ENCODE data around the gene ERMAP. TPM values are rescaled to one million over a fixed set of nuclear protein-coding genes. Genes with fewer than 3 reads are reported as not detected.
"Not testable (repeated sequence)": the region's sequence is repeated elsewhere in the genome, so short reads cannot be mapped to it uniquely, and the experiment has no call there.

Gene ERMAP
- total and polyA plus RNA-seq, 2 experiments from 2014 or later, result 4.1 to 9.5 TPM

- DNase-seq (ENCODE audit: low read depth in 1 of 2, low spot score in 1 of 2), result no peak
- Histone ChIP-seq H3K4me1 (ENCODE audit: low read depth) (no peaks in the 10 kb centered on the region), H3K4me3 (no peak overlapping the region), H3K27ac (no peak overlapping the region), H3K9me3 (ENCODE audit: low read depth) (no peaks in the 10 kb centered on the region), H3K27me3 (no peaks in the 10 kb centered on the region), H3K36me3 (no peaks in the 10 kb centered on the region)
- TF ChIP-seq CTCF (IDR thresholded peaks at IDR 0.05; ENCODE audit: low read depth, low read length), result no peak
Measured at GRCh38 chr1:42806593-42806992, 10.3 kb upstream of the ERMAP start.

- Histone ChIP-seq H3K4me3 (no peak overlapping the region), H3K9me3 (ENCODE audit: low read depth) (no peaks in the 10 kb centered on the region), H3K27me3 (no peaks in the 10 kb centered on the region), H3K27ac (no peak overlapping the region), H3K36me3 (no peaks in the 10 kb centered on the region), H3K4me1 (ENCODE audit: low read depth) (no peaks in the 10 kb centered on the region)
- no peak for TF ChIP-seq CTCF (IDR thresholded peaks at IDR 0.05; ENCODE audit: low read depth, low read length)
- no peak for DNase-seq (ENCODE audit: low read depth in 1 of 2, low spot score in 1 of 2)
Measured at GRCh38 chr1:42807056-42807668, 9.8 kb upstream of the ERMAP start.

- H3K27me3 ChIP-seq, result not testable (repeated sequence)
Measured at GRCh38 chr1:42814815-42815214, 2.1 kb upstream of the ERMAP start.

DNA sequence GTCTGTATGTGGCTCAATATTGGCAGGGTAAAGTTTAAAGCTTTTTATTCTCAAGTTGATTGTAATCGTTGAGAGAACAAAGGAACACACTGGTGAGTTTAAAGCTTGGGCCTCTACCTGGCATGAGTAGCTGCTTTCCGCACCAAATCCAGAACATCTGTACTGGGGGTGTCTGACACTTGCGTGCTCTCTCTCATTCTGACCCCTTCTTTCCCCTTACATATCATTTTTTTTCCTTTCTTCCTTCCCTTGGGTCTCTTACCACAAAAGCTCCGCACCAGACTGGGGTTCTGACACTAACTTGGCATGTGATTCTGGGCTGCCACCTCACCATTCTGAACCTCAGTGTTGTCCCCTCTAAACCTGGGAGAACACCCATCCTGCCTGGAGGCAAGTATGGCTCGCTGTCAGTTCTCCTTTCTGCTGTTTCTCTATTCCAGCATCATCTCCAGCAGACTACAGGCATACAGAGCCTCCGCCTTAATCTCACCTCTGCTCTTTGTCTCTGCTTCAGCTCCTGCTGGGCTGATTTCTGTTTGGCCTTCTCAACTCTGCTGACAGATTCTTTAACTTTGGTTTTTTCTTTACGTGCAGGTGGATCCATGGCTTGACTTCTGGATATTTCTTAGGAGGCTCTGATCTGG lies 859 bp upstream of the ERMAP start:
- Histone ChIP-seq H3K9me3 (ENCODE audit: low read depth) (no peaks in the 10 kb centered on the region), H3K4me3 (peak overlapping the region; percentile 82), H3K27ac (peak overlapping the region; percentile 100), H3K36me3 (no peaks in the 10 kb centered on the region), H3K27me3 (no peaks in the 10 kb centered on the region), H3K4me1 (ENCODE audit: low read depth) (peaks cover 10% of the 10 kb centered on the region)
- DNase-seq (ENCODE audit: low read depth in 1 of 2, low spot score in 1 of 2), result peak in 1 of 2 donors; percentile 15
- no peak for TF ChIP-seq CTCF (IDR thresholded peaks at IDR 0.05; ENCODE audit: low read depth, low read length)

More at GRCh38 chr1:42814815-42815214, 2.1 kb upstream of the ERMAP start:
- DNase-seq (ENCODE audit: low read depth in 1 of 2, low spot score in 1 of 2); H3K9me3 ChIP-seq (ENCODE audit: low read depth); H3K27ac ChIP-seq; H3K4me1 ChIP-seq (ENCODE audit: low read depth); H3K36me3 ChIP-seq; H3K4me3 ChIP-seq: not testable (repeated sequence)

- no peaks in the 10 kb centered on the region for H3K27me3 ChIP-seq
- H3K4me3 ChIP-seq, result peak overlapping the region; percentile 82
- no peak for TF ChIP-seq CTCF (IDR thresholded peaks at IDR 0.05; ENCODE audit: low read depth, low read length)
- peaks cover 10% of the 10 kb centered on the region for H3K4me1 ChIP-seq (ENCODE audit: low read depth)
- H3K36me3 ChIP-seq, result no peaks in the 10 kb centered on the region
- H3K9me3 ChIP-seq (ENCODE audit: low read depth), result no peaks in the 10 kb centered on the region
- H3K27ac ChIP-seq, result peak overlapping the region; percentile 100
- DNase-seq (ENCODE audit: low read depth in 1 of 2, low spot score in 1 of 2), result no peak
Measured at GRCh38 chr1:42817440-42817767, 482 bp downstream of the ERMAP start.

DNA sequence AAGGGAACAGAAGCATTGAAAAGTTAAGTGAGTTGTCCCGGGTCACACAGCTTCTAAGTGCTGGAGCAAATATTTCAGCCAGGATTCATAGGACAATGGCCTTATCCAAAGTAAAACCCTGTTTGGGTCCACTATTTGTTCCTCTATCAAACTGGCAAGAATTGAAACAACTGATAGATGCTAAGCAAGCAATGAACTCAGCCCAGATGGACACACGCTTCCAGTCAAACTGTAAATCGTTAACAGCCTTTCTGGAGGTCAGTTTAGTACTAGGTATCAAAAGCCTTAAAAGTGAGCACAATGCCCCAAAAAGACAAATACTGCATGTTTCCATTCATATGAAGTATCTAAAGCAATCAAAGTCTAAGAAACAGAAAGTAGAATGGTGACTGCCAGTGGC lies 1.1 kb downstream of the ERMAP start:
- Histone ChIP-seq H3K27me3 (no peaks in the 10 kb centered on the region), H3K9me3 (ENCODE audit: low read depth) (no peaks in the 10 kb centered on the region), H3K4me3 (no peak overlapping the region), H3K4me1 (ENCODE audit: low read depth) (peaks cover 11% of the 10 kb centered on the region), H3K36me3 (no peaks in the 10 kb centered on the region), H3K27ac (no peak overlapping the region)
- DNase-seq (ENCODE audit: low read depth in 1 of 2, low spot score in 1 of 2), result no peak
- no peak for TF ChIP-seq CTCF (IDR thresholded peaks at IDR 0.05; ENCODE audit: low read depth, low read length)
